ENCODE measurements around the gene RXFP2. TPM values are rescaled to one million over a fixed set of nuclear protein-coding genes. Genes with fewer than 3 reads are reported as not detected.

Gene RXFP2
- total RNA-seq, 1 experiment from 2014 or later = 0.16 TPM

GRCh38 chr13:31775686-31776085 lies 36.4 kb downstream of the RXFP2 start:
- Histone ChIP-seq H3K27ac (no peak overlapping the region), H3K9me3 (replicated peaks) (no peaks in the 10 kb centered on the region), H3K4me1 (replicated peaks) (peaks cover 8% of the 10 kb centered on the region; the same call in 1 of the 2 replicates), H3K4me3 (no peak overlapping the region), H3K27me3 (replicated peaks) (no peaks in the 10 kb centered on the region), H3K36me3 (no peaks in the 10 kb centered on the region)
- no peak for DNase-seq (ENCODE audit: low read depth in 1 of 2, low spot score in 2 of 2)

DNA sequence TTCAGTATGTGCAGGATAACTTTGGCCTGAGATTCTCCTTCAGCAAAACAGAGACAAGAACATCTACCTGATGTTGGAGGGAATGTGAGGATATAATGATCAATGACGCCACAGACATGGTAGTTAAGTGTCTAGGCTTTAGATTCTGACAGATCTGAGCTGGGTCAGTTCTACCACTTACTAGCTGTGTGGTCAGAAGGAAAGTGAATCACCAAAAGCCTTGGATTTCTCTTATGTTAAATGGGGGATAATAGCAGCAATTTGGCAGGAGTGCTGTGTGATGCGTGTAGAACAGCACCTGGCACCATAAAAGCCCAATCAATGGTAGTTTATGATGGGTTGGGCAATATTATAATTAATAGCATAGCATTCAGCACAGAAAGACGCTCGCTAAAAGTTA lies 41.7 kb downstream of the RXFP2 start:
- no peak overlapping the region for H3K27ac ChIP-seq
- no peak overlapping the region for H3K4me3 ChIP-seq
- H3K4me1 ChIP-seq (replicated peaks) = no peaks in the 10 kb centered on the region
- no peaks in the 10 kb centered on the region for H3K9me3 ChIP-seq (replicated peaks)
- H3K36me3 ChIP-seq = no peaks in the 10 kb centered on the region
- H3K27me3 ChIP-seq (replicated peaks) = no peaks in the 10 kb centered on the region
- DNase-seq (ENCODE audit: low read depth in 1 of 2, low spot score in 2 of 2) = no peak

GRCh38 chr13:31786011-31786410 lies 46.7 kb downstream of the RXFP2 start:
- no peak for DNase-seq (ENCODE audit: low read depth in 1 of 2, low spot score in 2 of 2)
- no peaks in the 10 kb centered on the region for H3K9me3 ChIP-seq (replicated peaks)
- H3K4me1 ChIP-seq (replicated peaks) = peaks cover 7% of the 10 kb centered on the region
- H3K27me3 ChIP-seq (replicated peaks) = no peaks in the 10 kb centered on the region
- H3K36me3 ChIP-seq = no peaks in the 10 kb centered on the region
- no peak overlapping the region for H3K27ac ChIP-seq
- H3K4me3 ChIP-seq = no peak overlapping the region

DNA sequence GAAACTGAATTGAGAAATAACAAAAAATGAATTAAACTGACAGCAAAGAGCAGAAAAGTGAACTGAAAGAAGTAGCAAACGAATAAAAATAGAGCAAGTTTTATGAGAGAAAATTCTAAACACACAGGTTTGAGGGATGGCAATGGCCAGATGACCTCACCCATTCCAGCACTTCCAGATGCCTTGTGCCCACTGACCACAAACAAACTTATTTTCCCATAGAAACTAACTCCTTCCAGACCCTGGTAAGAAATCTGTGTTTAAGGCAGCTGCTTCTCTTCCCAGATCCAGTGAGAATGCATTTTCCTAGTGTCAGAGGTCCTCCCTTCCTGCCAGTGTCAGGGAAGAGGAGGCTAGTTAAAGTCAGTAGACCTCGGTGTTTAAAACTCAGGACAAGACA lies 51.7 kb downstream of the RXFP2 start:
- Histone ChIP-seq H3K27ac (no peak overlapping the region), H3K36me3 (no peaks in the 10 kb centered on the region), H3K4me1 (replicated peaks) (peaks cover 27% of the 10 kb centered on the region), H3K27me3 (replicated peaks) (no peaks in the 10 kb centered on the region), H3K4me3 (no peak overlapping the region), H3K9me3 (replicated peaks) (no peaks in the 10 kb centered on the region)
- peak in 1 of 2 experiments; percentile 18 for DNase-seq (ENCODE audit: low read depth in 1 of 2, low spot score in 2 of 2)

- Histone ChIP-seq H3K27ac (no peak overlapping the region), H3K27me3 (replicated peaks) (no peaks in the 10 kb centered on the region), H3K9me3 (replicated peaks) (no peaks in the 10 kb centered on the region), H3K4me3 (no peak overlapping the region), H3K4me1 (replicated peaks) (peaks cover 27% of the 10 kb centered on the region), H3K36me3 (no peaks in the 10 kb centered on the region)
- no peak for DNase-seq (ENCODE audit: low read depth in 1 of 2, low spot score in 2 of 2)
Measured at GRCh38 chr13:31793246-31793645, 53.9 kb downstream of the RXFP2 start.

DNA sequence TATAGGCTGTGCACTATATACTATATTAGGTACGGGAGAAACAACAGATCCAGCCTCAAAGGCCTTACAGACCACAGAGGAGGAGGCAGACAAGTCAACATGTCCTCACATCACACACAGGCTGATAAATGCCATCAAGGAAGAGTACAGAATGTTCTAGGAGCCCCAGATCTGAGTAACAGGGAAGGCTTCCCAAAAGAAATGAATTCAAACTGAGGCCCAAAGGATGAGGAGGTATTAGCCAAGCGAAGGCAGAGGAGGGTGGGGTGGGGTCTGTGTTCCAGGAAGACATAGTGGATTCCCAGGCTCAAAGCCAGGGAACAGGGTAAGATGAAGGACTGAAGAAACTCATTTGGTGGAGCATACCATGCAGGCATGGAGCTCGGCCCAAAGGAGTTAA lies 55.1 kb downstream of the RXFP2 start:
- no peak for DNase-seq (ENCODE audit: low read depth in 1 of 2, low spot score in 2 of 2)
- no peaks in the 10 kb centered on the region for H3K9me3 ChIP-seq (replicated peaks)
- H3K4me3 ChIP-seq = no peak overlapping the region
- H3K27me3 ChIP-seq (replicated peaks) = no peaks in the 10 kb centered on the region
- H3K4me1 ChIP-seq (replicated peaks) = peaks cover 27% of the 10 kb centered on the region
- no peaks in the 10 kb centered on the region for H3K36me3 ChIP-seq
- no peak overlapping the region for H3K27ac ChIP-seq

GRCh38 chr13:31797154-31797775 lies 57.9 kb downstream of the RXFP2 start:
- no peaks in the 10 kb centered on the region for H3K27me3 ChIP-seq (replicated peaks)
- peaks cover 11% of the 10 kb centered on the region; the same call in 1 of the 2 replicates for H3K4me1 ChIP-seq (replicated peaks)
- no peaks in the 10 kb centered on the region for H3K36me3 ChIP-seq
- H3K4me3 ChIP-seq = no peak overlapping the region
- no peak overlapping the region for H3K27ac ChIP-seq
- no peaks in the 10 kb centered on the region for H3K9me3 ChIP-seq (replicated peaks)
- peak in 1 of 2 experiments; percentile 25 for DNase-seq (ENCODE audit: low read depth in 1 of 2, low spot score in 2 of 2)

GRCh38 chr13:31798189-31798588 lies 58.9 kb downstream of the RXFP2 start:
- no peaks in the 10 kb centered on the region for H3K9me3 ChIP-seq (replicated peaks)

GRCh38 chr13:31801088-31801487 lies 61.8 kb downstream of the RXFP2 start:
- H3K36me3 ChIP-seq = no peaks in the 10 kb centered on the region
- no peak overlapping the region for H3K4me3 ChIP-seq
- no peak for DNase-seq (ENCODE audit: low read depth in 1 of 2, low spot score in 2 of 2)
- no peaks in the 10 kb centered on the region for H3K9me3 ChIP-seq (replicated peaks)
- no peaks in the 10 kb centered on the region for H3K4me1 ChIP-seq (replicated peaks)
- no peak overlapping the region for H3K27ac ChIP-seq
- no peaks in the 10 kb centered on the region for H3K27me3 ChIP-seq (replicated peaks)

More at GRCh38 chr13:31798189-31798588, 58.9 kb downstream of the RXFP2 start:
- H3K4me3 ChIP-seq = no peak overlapping the region
- no peaks in the 10 kb centered on the region for H3K27me3 ChIP-seq (replicated peaks)
- no peaks in the 10 kb centered on the region for H3K36me3 ChIP-seq
- peaks cover 8% of the 10 kb centered on the region; the same call in 1 of the 2 replicates for H3K4me1 ChIP-seq (replicated peaks)
- H3K27ac ChIP-seq = no peak overlapping the region
- no peak for DNase-seq (ENCODE audit: low read depth in 1 of 2, low spot score in 2 of 2)

GRCh38 chr13:31803311-31803710 lies 64.0 kb downstream of the RXFP2 start:
- Histone ChIP-seq H3K27ac (no peak overlapping the region), H3K4me3 (no peak overlapping the region), H3K36me3 (no peaks in the 10 kb centered on the region), H3K9me3 (replicated peaks) (no peaks in the 10 kb centered on the region), H3K4me1 (replicated peaks) (no peaks in the 10 kb centered on the region), H3K27me3 (replicated peaks) (no peaks in the 10 kb centered on the region)
- no peak for DNase-seq (ENCODE audit: low read depth in 1 of 2, low spot score in 2 of 2)

DNA sequence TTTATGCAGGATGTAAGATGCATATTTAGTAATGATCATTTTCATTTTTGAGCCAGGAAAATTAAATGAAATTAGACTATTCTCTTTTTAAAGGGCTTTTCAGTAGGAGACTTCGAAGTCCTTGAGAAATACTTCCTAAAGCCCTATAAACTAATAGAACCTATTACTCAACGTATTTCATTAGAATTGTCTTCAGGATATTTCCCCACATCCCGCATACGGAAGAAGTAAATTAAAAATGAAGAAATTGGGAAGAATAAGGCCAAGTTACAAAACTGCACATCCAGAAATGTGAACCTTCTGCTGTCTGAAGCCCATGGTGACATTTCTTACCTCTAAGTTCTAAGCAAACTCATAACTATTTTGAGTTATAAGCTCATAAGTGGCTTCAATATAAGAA lies 66.5 kb downstream of the RXFP2 start:
- Histone ChIP-seq H3K36me3 (no peaks in the 10 kb centered on the region), H3K27me3 (replicated peaks) (no peaks in the 10 kb centered on the region), H3K9me3 (replicated peaks) (no peaks in the 10 kb centered on the region), H3K4me3 (no peak overlapping the region), H3K27ac (no peak overlapping the region), H3K4me1 (replicated peaks) (no peaks in the 10 kb centered on the region)
- DNase-seq (ENCODE audit: low read depth in 1 of 2, low spot score in 2 of 2) = no peak

- no peaks in the 10 kb centered on the region for H3K27me3 ChIP-seq (replicated peaks)
- DNase-seq (ENCODE audit: low read depth in 1 of 2, low spot score in 2 of 2) = no peak
- no peak overlapping the region for H3K4me3 ChIP-seq
- H3K9me3 ChIP-seq (replicated peaks) = no peaks in the 10 kb centered on the region
- H3K4me1 ChIP-seq (replicated peaks) = no peaks in the 10 kb centered on the region
- no peak overlapping the region for H3K27ac ChIP-seq
- H3K36me3 ChIP-seq = no peaks in the 10 kb centered on the region
Measured at GRCh38 chr13:31807090-31807541, 67.8 kb downstream of the RXFP2 start.

GRCh38 chr13:31814536-31814935 lies 75.2 kb downstream of the RXFP2 start:
- Histone ChIP-seq H3K36me3 (no peaks in the 10 kb centered on the region), H3K27me3 (replicated peaks) (no peaks in the 10 kb centered on the region), H3K27ac (no peak overlapping the region), H3K4me1 (replicated peaks) (no peaks in the 10 kb centered on the region), H3K9me3 (replicated peaks) (0 out of 2 replicates have a peak, but pooled peaks cover 3% of the 10 kb centered on the region), H3K4me3 (no peak overlapping the region)
- DNase-seq (ENCODE audit: low read depth in 1 of 2, low spot score in 2 of 2) = no peak

DNA sequence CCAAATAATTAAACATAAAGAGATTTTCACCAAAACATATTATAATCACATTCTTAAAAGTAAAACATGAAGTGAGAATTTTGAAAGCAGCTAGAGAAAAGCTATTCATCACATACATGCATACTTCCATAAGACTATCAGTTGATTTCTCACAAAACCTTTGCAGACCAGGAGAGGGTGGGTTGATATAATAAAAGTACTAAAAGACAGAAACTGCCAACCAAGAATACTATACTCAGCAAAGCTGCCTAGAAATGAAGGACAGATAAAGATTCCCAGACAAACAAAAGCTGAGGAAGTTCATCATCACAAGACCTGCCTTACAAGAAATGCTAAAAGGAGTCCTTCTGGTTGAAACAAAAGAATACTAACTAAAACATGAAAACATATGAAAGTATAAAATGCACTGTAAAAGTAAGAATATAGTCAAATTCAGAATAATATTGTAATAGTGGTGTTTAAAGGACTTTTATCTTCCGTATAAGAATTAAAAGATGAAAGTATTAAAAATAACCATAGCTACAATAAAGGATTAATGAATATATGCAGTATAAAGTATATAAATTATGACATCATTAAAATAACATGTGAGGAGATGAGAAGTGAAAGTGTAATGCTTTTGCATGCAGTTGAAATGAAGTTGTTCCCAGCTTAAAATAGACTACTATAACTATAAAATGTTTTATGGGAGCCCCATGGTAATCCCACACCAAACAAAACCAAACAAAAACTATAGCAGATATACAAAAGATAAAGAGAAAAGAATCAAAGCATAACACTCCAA lies 76.2 kb downstream of the RXFP2 start:
- no peaks in the 10 kb centered on the region for H3K36me3 ChIP-seq
- H3K27ac ChIP-seq = no peak overlapping the region
- H3K4me3 ChIP-seq = no peak overlapping the region
- H3K4me1 ChIP-seq (replicated peaks) = no peaks in the 10 kb centered on the region
- 0 out of 2 replicates have a peak, but pooled peaks cover 3% of the 10 kb centered on the region for H3K9me3 ChIP-seq (replicated peaks)
- no peak for DNase-seq (ENCODE audit: low read depth in 1 of 2, low spot score in 2 of 2)
- H3K27me3 ChIP-seq (replicated peaks) = no peaks in the 10 kb centered on the region

Measured in SJSA1 (cell line).